ENCODE measurements around the gene CTTN. TPM values are rescaled to one million over a fixed set of nuclear protein-coding genes. Genes with fewer than 3 reads are reported as not detected.
"Not testable (repeated sequence)": the region's sequence is repeated elsewhere in the genome, so short reads cannot be mapped to it uniquely, and the experiment has no call there.

Gene CTTN
- total and polyA plus RNA-seq, 8 donors: 68.7 to 130 (median 87.6) TPM

- Histone ChIP-seq H3K36me3 (no peaks in the 10 kb centered on the region), H3K4me3 (no peak overlapping the region), H3K4me1 (no peaks in the 10 kb centered on the region), H3K9me3 (no peaks in the 10 kb centered on the region), H3K27me3 (no peaks in the 10 kb centered on the region), H3K27ac (no peak overlapping the region)
- intact Hi-C loops (cut with DNase I): no loop called here
- FAIRE-seq (no peak), DNase-seq (no peak), ATAC-seq (no peak)
- TF ChIP-seq CTCF (IDR thresholded peaks at IDR 0.05): no peak
- 83 to 86% methylated on average over 9 of the region's 9 CpGs for WGBS, 2 donors
These were observed 56.0 kb downstream of the CTTN start for GRCh38 chr11:70454197-70454767.

- H3K4me3 ChIP-seq; H3K27me3 ChIP-seq; H3K9me3 ChIP-seq; H3K36me3 ChIP-seq; ATAC-seq; H3K27ac ChIP-seq; FAIRE-seq; DNase-seq; H3K4me1 ChIP-seq; intact Hi-C loops (cut with DNase I): not testable (repeated sequence)
- 86 to 93% methylated on average over 9 of the region's 9 CpGs for WGBS, 2 donors
These were observed 56.5 kb downstream of the CTTN start for GRCh38 chr11:70454811-70455210.

GRCh38 chr11:70455354-70455753, 57.0 kb downstream of the CTTN start:
- TF ChIP-seq CTCF (IDR thresholded peaks at IDR 0.05): no peak
- FAIRE-seq (no peak), DNase-seq (no peak), ATAC-seq (no peak)
- Histone ChIP-seq H3K27me3 (no peaks in the 10 kb centered on the region), H3K4me1 (no peaks in the 10 kb centered on the region), H3K36me3 (no peaks in the 10 kb centered on the region), H3K9me3 (no peaks in the 10 kb centered on the region), H3K27ac (no peak overlapping the region), H3K4me3 (no peak overlapping the region)
- intact Hi-C loops (cut with DNase I): no loop called here
- WGBS, 2 donors: 36 to 59% methylated on average over 1 of the region's 1 CpG

- 74 to 81% methylated on average over 31 of the region's 31 CpGs for WGBS, 2 donors
- intact Hi-C loops (cut with DNase I): no loop called here
- FAIRE-seq (no peak), ATAC-seq (no peak), DNase-seq (no peak)
- no peaks in the 10 kb centered on the region for H3K27me3 ChIP-seq
- TF ChIP-seq CTCF (IDR thresholded peaks at IDR 0.05): no peak
- H3K27ac ChIP-seq: no peak overlapping the region
- no peak overlapping the region for H3K4me3 ChIP-seq
- H3K4me1 ChIP-seq: no peaks in the 10 kb centered on the region
- no peaks in the 10 kb centered on the region for H3K9me3 ChIP-seq
- H3K36me3 ChIP-seq: no peaks in the 10 kb centered on the region
These were observed 58.7 kb downstream of the CTTN start for GRCh38 chr11:70456921-70457532.

GRCh38 chr11:70458736-70459135, 60.4 kb downstream of the CTTN start:
- no peak overlapping the region for H3K27ac ChIP-seq
- 70 to 72% methylated on average over 2 of the region's 2 CpGs for WGBS, 2 donors
- no peak overlapping the region for H3K4me3 ChIP-seq
- H3K27me3 ChIP-seq: no peaks in the 10 kb centered on the region
- H3K9me3 ChIP-seq: no peaks in the 10 kb centered on the region
- no peak for ATAC-seq
- FAIRE-seq: no peak
- no peak for TF ChIP-seq CTCF (IDR thresholded peaks at IDR 0.05)
- intact Hi-C loops (cut with DNase I): no loop called here
- no peaks in the 10 kb centered on the region for H3K36me3 ChIP-seq
- no peaks in the 10 kb centered on the region for H3K4me1 ChIP-seq
- no peak for DNase-seq
